Measurements from ENCODE around the gene SV2C.

GRCh38 chr5:76202182-76202581, 119.0 kb downstream of the SV2C start:
- TF ChIP-seq CTCF (IDR thresholded peaks at IDR 0.05; ENCODE audit: insufficient read depth, low read length, poor library complexity, severe bottlenecking) = no peak
- no peak for TF ChIP-seq EZH2phosphoT487 (conservative IDR thresholded peaks at IDR 0.05; ENCODE audit: low read length)

Measured in SU-DHL-6 (cell line).